Right atrium auricular region (tissue), 2 donors: Measurements from ENCODE around the gene LSM2. TPM values are rescaled to one million over a fixed set of nuclear protein-coding genes. Genes with fewer than 3 reads are reported as not detected.
A peak's percentile ranks its signal among the peaks of the same experiment; 100 is the strongest.

Experiments
- DNase-seq: peaks from one replicate; pipeline ENCODE4 v3.0.0-alpha.2; 2019; ENCODE audit warnings: low spot score
- H3K27ac ChIP-seq, 2 donors: fragments of 200-600 bp; sonication (generic); 1 replicate in 1 of 2; 2 replicates in 1 of 2; pipeline ENCODE4 v1.5.1; 2016 to 2019
- H3K27me3 ChIP-seq, 2 donors: fragments of 200-600 bp; sonication (generic); one replicate each; pipeline versions ENCODE4 v1.5.1 to v1.6.0; 2017 to 2019
- H3K36me3 ChIP-seq: fragments of 200-600 bp; sonication (generic); one replicate; pipeline ENCODE4 v1.5.1; 2016
- H3K4me1 ChIP-seq, 2 donors: fragments of 200-600 bp; sonication (generic); one replicate each; pipeline versions ENCODE4 v1.5.1 to v1.6.0; 2017 to 2019
- H3K4me3 ChIP-seq, 2 donors: fragments of 200-600 bp; sonication (generic); 1 replicate in 1 of 2; 2 replicates in 1 of 2; pipeline ENCODE4 v1.5.1; 2017 to 2019; ENCODE audit warnings: mild to moderate bottlenecking in 1 of 2, moderate library complexity in 1 of 2
- H3K9me3 ChIP-seq, 2 donors: fragments of 200-600 bp; sonication (generic); one replicate each; pipeline ENCODE4 v1.5.1; 2019
- total RNA-seq, 2 donors: library from RNA; depleted of rRNA; stranded (reverse); fragments of >200 nt; gene quantifications; one replicate each; pipeline ENCODE4 v1.1.0, GENCODE V29; 2016
- TF ChIP-seq, protein P1 (sequence below), 2 donors: fragments of 200-600 bp; sonication (generic); IDR thresholded peaks; one replicate each; pipeline ENCODE4 v1.5.1; 2019; ENCODE audit warnings: antibody characterized with exemption in 2 of 2

Gene LSM2
- total RNA-seq, 2 donors from 2014 or later: 28.8 to 32.0 TPM

- H3K4me1 ChIP-seq: peaks cover 0 to 48% of the 10 kb centered on the region in 2 donors
- peak overlapping the region; percentile 98 for H3K27ac ChIP-seq
- TF ChIP-seq, protein P1, sequence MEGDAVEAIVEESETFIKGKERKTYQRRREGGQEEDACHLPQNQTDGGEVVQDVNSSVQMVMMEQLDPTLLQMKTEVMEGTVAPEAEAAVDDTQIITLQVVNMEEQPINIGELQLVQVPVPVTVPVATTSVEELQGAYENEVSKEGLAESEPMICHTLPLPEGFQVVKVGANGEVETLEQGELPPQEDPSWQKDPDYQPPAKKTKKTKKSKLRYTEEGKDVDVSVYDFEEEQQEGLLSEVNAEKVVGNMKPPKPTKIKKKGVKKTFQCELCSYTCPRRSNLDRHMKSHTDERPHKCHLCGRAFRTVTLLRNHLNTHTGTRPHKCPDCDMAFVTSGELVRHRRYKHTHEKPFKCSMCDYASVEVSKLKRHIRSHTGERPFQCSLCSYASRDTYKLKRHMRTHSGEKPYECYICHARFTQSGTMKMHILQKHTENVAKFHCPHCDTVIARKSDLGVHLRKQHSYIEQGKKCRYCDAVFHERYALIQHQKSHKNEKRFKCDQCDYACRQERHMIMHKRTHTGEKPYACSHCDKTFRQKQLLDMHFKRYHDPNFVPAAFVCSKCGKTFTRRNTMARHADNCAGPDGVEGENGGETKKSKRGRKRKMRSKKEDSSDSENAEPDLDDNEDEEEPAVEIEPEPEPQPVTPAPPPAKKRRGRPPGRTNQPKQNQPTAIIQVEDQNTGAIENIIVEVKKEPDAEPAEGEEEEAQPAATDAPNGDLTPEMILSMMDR (IDR thresholded peaks at IDR 0.05): peak in 1 of 2 donors; percentile 8
- DNase-seq: no peak
- peak overlapping the region; percentile 93 to 99 for H3K4me3 ChIP-seq
- no peaks in the 10 kb centered on the region for H3K9me3 ChIP-seq
- H3K27me3 ChIP-seq: no peaks in the 10 kb centered on the region
- peaks cover 51% of the 10 kb centered on the region for H3K36me3 ChIP-seq
Observed at GRCh38 chr6:31836474-31837368, 30.0 kb upstream of the LSM2 start.

DNA sequence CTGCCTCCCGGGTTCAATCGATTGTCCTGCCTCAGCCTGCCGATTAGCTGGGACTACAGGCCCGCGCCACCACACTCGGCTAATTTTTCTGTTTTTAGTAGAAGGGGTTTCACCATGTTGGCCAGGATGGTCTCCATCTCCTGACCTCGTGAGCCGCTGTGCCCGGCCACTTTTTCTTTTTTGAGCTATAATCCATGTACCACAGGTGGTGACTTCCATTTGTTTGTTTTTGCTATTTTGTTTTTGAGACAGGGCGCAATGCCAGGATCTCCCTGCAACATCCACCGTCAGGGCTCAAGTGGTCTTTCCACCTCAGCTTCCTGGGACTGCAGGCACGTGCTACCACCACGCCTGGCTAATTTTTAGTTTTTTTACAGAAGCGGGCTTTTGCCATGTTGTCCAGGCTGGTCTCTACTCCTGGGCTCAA, 29.3 kb upstream of the LSM2 start:
- H3K27me3 ChIP-seq: no peaks in the 10 kb centered on the region
- H3K9me3 ChIP-seq: no peaks in the 10 kb centered on the region
- TF ChIP-seq, protein P1 (IDR thresholded peaks at IDR 0.05): no peak
- DNase-seq: no peak
- H3K4me3 ChIP-seq: peak overlapping the region; percentile 93 to 99
- H3K4me1 ChIP-seq: peaks cover 0 to 54% of the 10 kb centered on the region in 2 donors
- H3K36me3 ChIP-seq: peaks cover 46% of the 10 kb centered on the region
- peak overlapping the region; percentile 98 for H3K27ac ChIP-seq

- DNase-seq: peak; percentile 82
- H3K36me3 ChIP-seq: peaks cover 32% of the 10 kb centered on the region
- peaks cover 0 to 58% of the 10 kb centered on the region in 2 donors for H3K4me1 ChIP-seq
- no peaks in the 10 kb centered on the region for H3K9me3 ChIP-seq
- no peaks in the 10 kb centered on the region for H3K27me3 ChIP-seq
- H3K27ac ChIP-seq: peak overlapping the region; percentile 98
- peak overlapping the region; percentile 93 to 99 for H3K4me3 ChIP-seq
- TF ChIP-seq, protein P1 (IDR thresholded peaks at IDR 0.05): no peak
Observed at GRCh38 chr6:31834367-31835250, 27.8 kb upstream of the LSM2 start.

GRCh38 chr6:31831350-31832215, 24.8 kb upstream of the LSM2 start:
- TF ChIP-seq, protein P1 (IDR thresholded peaks at IDR 0.05): no peak
- Histone ChIP-seq H3K27me3 (no peaks in the 10 kb centered on the region), H3K4me3 (peak overlapping the region in 1 of 2 donors; percentile 59), H3K36me3 (peaks cover 2% of the 10 kb centered on the region), H3K9me3 (no peaks in the 10 kb centered on the region), H3K27ac (peak overlapping the region; percentile 78 to 84), H3K4me1 (peaks cover 0 to 37% of the 10 kb centered on the region in 2 donors)
- no peak for DNase-seq

- H3K27ac ChIP-seq: peak overlapping the region; percentile 78 to 84
- TF ChIP-seq, protein P1 (IDR thresholded peaks at IDR 0.05): no peak
- DNase-seq: no peak
- peak overlapping the region; percentile 59 to 71 for H3K4me3 ChIP-seq
- no peaks in the 10 kb centered on the region for H3K9me3 ChIP-seq
- peaks cover 0 to 37% of the 10 kb centered on the region in 2 donors for H3K4me1 ChIP-seq
- H3K27me3 ChIP-seq: no peaks in the 10 kb centered on the region
- no peaks in the 10 kb centered on the region for H3K36me3 ChIP-seq
Observed at GRCh38 chr6:31830886-31831335, 24.1 kb upstream of the LSM2 start.
